Mesothelial cell of epicardium (in vitro differentiated cells): ENCODE measurements around the gene ADAMTS10. TPM values are rescaled to one million over a fixed set of nuclear protein-coding genes. Genes with fewer than 3 reads are reported as not detected.

ENCODE experiments used
- DNase-seq, 2 experiments: peaks; one replicate each; pipeline ENCODE4 v3.0.0; 2021; ENCODE audit warnings: low spot score in 2 of 2; ENCODE audit not compliant: unreplicated experiment in 2 of 2
- H3K27ac Mint-ChIP-seq: 2 replicates; pipeline ENCODE4 v1.8.0; 2021; ENCODE audit warnings: mixed read lengths
- H3K27me3 Mint-ChIP-seq: 2 replicates; pipeline ENCODE4 v1.8.0; 2021; ENCODE audit warnings: low read depth, mixed read lengths
- H3K36me3 Mint-ChIP-seq: 2 replicates; pipeline ENCODE4 v1.8.0; 2021; ENCODE audit warnings: mixed read lengths
- H3K4me1 Mint-ChIP-seq: 2 replicates; pipeline ENCODE4 v1.8.0; 2021; ENCODE audit warnings: mixed read lengths
- H3K4me3 Mint-ChIP-seq: 2 replicates; pipeline ENCODE4 v1.8.0; 2021; ENCODE audit warnings: mild to moderate bottlenecking, moderate library complexity, mixed read lengths
- H3K9me3 Mint-ChIP-seq: 2 replicates; pipeline ENCODE4 v1.8.0; 2021; ENCODE audit warnings: mixed read lengths
- CTCF ChIP-seq: fragments of 200-600 bp; sonication (generic); IDR thresholded peaks from one replicate; pipeline ENCODE4 v1.5.0; 2021; ENCODE audit warnings: antibody characterized with exemption; ENCODE audit not compliant: unreplicated experiment
- total RNA-seq: library from RNA; stranded (reverse); gene quantifications from 3 replicates; pipeline ENCODE4 v1.2.1, GENCODE V29; 2021

The ADAMTS10 gene
- total RNA-seq, 1 donor from 2014 or later, result 182 TPM

GRCh38 chr19:8596168-8596567 lies 14.3 kb downstream of the ADAMTS10 start:
- no peak overlapping the region for H3K4me3 Mint-ChIP-seq
- peaks cover under 1% of the 10 kb centered on the region for H3K27me3 Mint-ChIP-seq
- peaks cover 6% of the 10 kb centered on the region for H3K9me3 Mint-ChIP-seq
- no peak for TF ChIP-seq CTCF
- H3K4me1 Mint-ChIP-seq, result peaks cover 10% of the 10 kb centered on the region
- H3K36me3 Mint-ChIP-seq, result peaks cover 37% of the 10 kb centered on the region
- no peak for DNase-seq
- no peak overlapping the region for H3K27ac Mint-ChIP-seq

GRCh38 chr19:8595651-8596050 lies 14.9 kb downstream of the ADAMTS10 start:
- no peak for TF ChIP-seq CTCF
- H3K27ac Mint-ChIP-seq, result no peak overlapping the region
- no peak overlapping the region for H3K4me3 Mint-ChIP-seq

GRCh38 chr19:8593931-8594330 lies 16.6 kb downstream of the ADAMTS10 start:
- DNase-seq, result no peak
- peak overlapping the region; percentile 7 for H3K4me3 Mint-ChIP-seq
- TF ChIP-seq CTCF, result peak; percentile 22
- no peak overlapping the region for H3K27ac Mint-ChIP-seq
- H3K9me3 Mint-ChIP-seq, result peaks cover 6% of the 10 kb centered on the region
- peaks cover 28% of the 10 kb centered on the region for H3K36me3 Mint-ChIP-seq
- peaks cover 4% of the 10 kb centered on the region for H3K27me3 Mint-ChIP-seq
- H3K4me1 Mint-ChIP-seq, result peaks cover 10% of the 10 kb centered on the region

More at GRCh38 chr19:8595651-8596050, 14.9 kb downstream of the ADAMTS10 start:
- DNase-seq, result no peak
- peaks cover 4% of the 10 kb centered on the region for H3K27me3 Mint-ChIP-seq
- H3K9me3 Mint-ChIP-seq, result peaks cover 6% of the 10 kb centered on the region
- H3K4me1 Mint-ChIP-seq, result peaks cover 10% of the 10 kb centered on the region
- H3K36me3 Mint-ChIP-seq, result peaks cover 36% of the 10 kb centered on the region

- H3K36me3 Mint-ChIP-seq, result peaks cover 24% of the 10 kb centered on the region
- H3K4me1 Mint-ChIP-seq, result peaks cover 10% of the 10 kb centered on the region
- peak overlapping the region; percentile 75 for H3K27ac Mint-ChIP-seq
- no peak for TF ChIP-seq CTCF
- H3K27me3 Mint-ChIP-seq, result peaks cover 6% of the 10 kb centered on the region
- H3K9me3 Mint-ChIP-seq, result peaks cover 6% of the 10 kb centered on the region
- DNase-seq, result peak; percentile 99 to 100
- peak overlapping the region; percentile 60 for H3K4me3 Mint-ChIP-seq
Measured at GRCh38 chr19:8592231-8593009, 18.1 kb downstream of the ADAMTS10 start.

- Mint-ChIP-seq H3K9me3 (peaks cover 6% of the 10 kb centered on the region), H3K36me3 (peaks cover 18% of the 10 kb centered on the region), H3K4me3 (no peak overlapping the region), H3K27ac (no peak overlapping the region), H3K4me1 (peaks cover 10% of the 10 kb centered on the region), H3K27me3 (peaks cover 6% of the 10 kb centered on the region)
- TF ChIP-seq CTCF, result no peak
- DNase-seq, result no peak
Measured at GRCh38 chr19:8589177-8589714, 21.3 kb downstream of the ADAMTS10 start.
